Measurements from ENCODE around the gene NFATC1.

GRCh38 chr18:79518028-79518682, 122.4 kb downstream of the NFATC1 start:
- TF ChIP-seq GATA3 (IDR thresholded peaks at IDR 0.05; ENCODE audit: low read depth, low read length) (no peak), GATA2 (IDR thresholded peaks at IDR 0.05; ENCODE audit: low read depth, low read length) (no peak)

Data from SH-SY5Y (cell line).